HL-60 (cell line): Measurements from ENCODE around the gene CCDC61.

Experiments
- DNase-seq, 2 experiments: peaks; one replicate each; pipeline ENCODE4 v3.0.0-alpha.2; 2010 to 2020; ENCODE audit warnings: low read depth in 1 of 2, low spot score in 1 of 2
- H3K27ac ChIP-seq: fragments of 250-450 bp; sonication (Bioruptor Pico); replicated peaks from 2 replicates; pipeline ENCODE4 v1.5.1; 2020; ENCODE audit warnings: mild to moderate bottlenecking, moderate library complexity
- H3K27me3 ChIP-seq: fragments of 250-450 bp; sonication (Bioruptor Pico); 2 replicates; pipeline ENCODE4 v1.5.1; 2021; ENCODE audit warnings: mild to moderate bottlenecking, moderate library complexity; ENCODE audit not compliant: insufficient read depth, poor library complexity, severe bottlenecking
- H3K4me3 ChIP-seq: replicated peaks from 2 replicates; pipeline ENCODE4 v1.5.1; 2011; ENCODE audit warnings: mild to moderate bottlenecking, control low read depth, low read length; ENCODE audit not compliant: insufficient read depth
- CTCF ChIP-seq: IDR thresholded peaks from one replicate; pipeline ENCODE4 v1.5.1; 2011; ENCODE audit warnings: low read length, control low read depth, inconsistent platforms; ENCODE audit not compliant: insufficient read depth
- GABPA ChIP-seq: IDR thresholded peaks from 2 replicates; pipeline ENCODE4 v1.6.1; 2012; ENCODE audit warnings: low read depth
- POLR2AphosphoS5 ChIP-seq: IDR thresholded peaks from 2 replicates; pipeline ENCODE4 v1.6.1; 2012; ENCODE audit warnings: low read depth
- REST ChIP-seq: IDR thresholded peaks from 2 replicates; pipeline ENCODE4 v1.6.1; 2012; ENCODE audit warnings: low read depth; ENCODE audit not compliant: insufficient replicate concordance
- SPI1 ChIP-seq: IDR thresholded peaks from 2 replicates; pipeline ENCODE4 v1.6.1; 2012; ENCODE audit warnings: low read depth, mild to moderate bottlenecking, borderline replicate concordance
- long read RNA-seq: library from polyadenylated mRNA; unstranded; transcript quantifications from one replicate; pipeline ENCODE4 v2.0.0, GENCODE V29; 2020

Gene CCDC61
- long read RNA-seq = 0 reads

- peak within 1 kb of the TSS; percentile 76 for H3K27ac ChIP-seq
Observed at GRCh38 chr19:45994998-45995714, at the start of gene CCDC61. CCDC61 (plus strand) TSS chr19:45995467; CDS start chr19:46003019, 7,552 bp downstream.

GRCh38 chr19:45947926-45948325, 47.3 kb upstream of the CCDC61 start:
- Histone ChIP-seq H3K27ac (no peak overlapping the region), H3K27me3 (no peaks in the 10 kb centered on the region), H3K4me3 (no peak overlapping the region)
- no peak for DNase-seq
- TF ChIP-seq REST (no peak), CTCF (no peak)

More at GRCh38 chr19:45994998-45995714, at the start of gene CCDC61:
- peak within 1 kb of the TSS; percentile 68 for H3K4me3 ChIP-seq
- H3K27me3 ChIP-seq = no peaks in the 10 kb centered on the region
- DNase-seq = peak; percentile 99
- TF ChIP-seq GABPA (peak; percentile 53), REST (peak; percentile 27), CTCF (no peak), SPI1 (peak; percentile 10; the same call in 1 of the 2 replicates), POLR2AphosphoS5 (peak; percentile 71)

GRCh38 chr19:45952341-45952685, 43.0 kb upstream of the CCDC61 start:
- H3K4me3 ChIP-seq = peak overlapping the region; percentile 34
- H3K27me3 ChIP-seq = no peaks in the 10 kb centered on the region
- DNase-seq = no peak
- no peak overlapping the region for H3K27ac ChIP-seq
- TF ChIP-seq REST (no peak), GABPA (no peak), POLR2AphosphoS5 (no peak)
